HepG2 (cell line): ENCODE measurements around the gene DRC3. TPM values are rescaled to one million over a fixed set of nuclear protein-coding genes. Genes with fewer than 3 reads are reported as not detected.
A peak's percentile ranks its signal among the peaks of the same experiment; 100 is the strongest.

Source experiments
- CSRNP2 ChIP-seq: sonication (generic); formaldehyde crosslinking; conservative IDR thresholded peaks from 2 replicates; pipeline ENCODE4 v1.8.0; 2022; ENCODE audit warnings: low read depth, missing genetic modification reagents
- E2F2 ChIP-seq: sonication (generic); formaldehyde crosslinking; IDR thresholded peaks from 2 replicates; pipeline ENCODE4 v1.4.0; 2020; ENCODE audit warnings: missing genetic modification reagents, borderline replicate concordance
- FOXP4 ChIP-seq: sonication (generic); formaldehyde crosslinking; IDR thresholded peaks from 2 replicates; pipeline ENCODE4 v1.4.0; 2020; ENCODE audit warnings: missing genetic modification reagents
- FUBP1 ChIP-seq: sonication (generic); formaldehyde crosslinking; IDR thresholded peaks from 2 replicates; pipeline ENCODE4 v1.5.1; 2020; ENCODE audit warnings: missing genetic modification reagents, mild to moderate bottlenecking, borderline replicate concordance
- MBNL3 ChIP-seq: fragments of 250-450 bp; sonication (Bioruptor Pico); conservative IDR thresholded peaks from 2 replicates; pipeline ENCODE4 v1.8.0; 2022; ENCODE audit warnings: mild to moderate bottlenecking, inconsistent platforms
- MXD4 ChIP-seq: IDR thresholded peaks from 2 replicates; pipeline ENCODE4 v1.6.1; 2016; ENCODE audit warnings: mild to moderate bottlenecking, missing biosample characterization, missing genetic modification reagents
- NBN ChIP-seq: fragments of 450-650 bp; conservative IDR thresholded peaks from 2 replicates; pipeline ENCODE4 v1.6.1; 2017
- TCF7 ChIP-seq: sonication (generic); IDR thresholded peaks from 2 replicates; pipeline ENCODE4 v1.6.1; 2016; ENCODE audit warnings: antibody characterized with exemption, low read depth
- ZNF318 ChIP-seq: sonication (generic); formaldehyde crosslinking; IDR thresholded peaks from 2 replicates; pipeline ENCODE4 v1.4.0; 2020; ENCODE audit warnings: mild to moderate bottlenecking, missing genetic modification reagents
- ZNF333 ChIP-seq: sonication (generic); formaldehyde crosslinking; IDR thresholded peaks from 2 replicates; pipeline ENCODE4 v1.4.0; 2020; ENCODE audit warnings: mild to moderate bottlenecking, missing genetic modification reagents, borderline replicate concordance
- ZNF335 ChIP-seq: sonication (generic); formaldehyde crosslinking; IDR thresholded peaks from 2 replicates; pipeline ENCODE4 v1.4.0; 2020; ENCODE audit warnings: missing genetic modification reagents
- ZNF607 ChIP-seq: sonication (generic); formaldehyde crosslinking; IDR thresholded peaks from 2 replicates; pipeline ENCODE4 v1.5.1; 2020; ENCODE audit warnings: missing genetic modification reagents, mild to moderate bottlenecking, borderline replicate concordance
- ZNF780A ChIP-seq: sonication (generic); formaldehyde crosslinking; IDR thresholded peaks from 2 replicates; pipeline ENCODE4 v1.8.0; 2022; ENCODE audit warnings: mild to moderate bottlenecking, missing genetic modification reagents, moderate library complexity
- polyA plus RNA-seq, 8 experiments: library from polyadenylated mRNA; depleted of rRNA in 3 of 8; stranded (reverse) in 7 of 8; unstranded in 1 of 8; fragments of >200 nt; fragmentation: Illumina TruSeq in 4 of 8; extraction: Trizol in 4 of 8; gene quantifications; 2 replicates each; pipeline versions ENCODE4 v1.2.1 to v1.2.3, GENCODE V29; 2011 to 2016; ENCODE audit warnings: low read depth in 4 of 8, missing spikeins in 1 of 8, mixed read lengths in 1 of 8; ENCODE audit not compliant: insufficient read depth in 1 of 8
- total RNA-seq, 5 experiments: library from RNA; depleted of rRNA; stranded (reverse); fragments of >200 nt; fragmentation: Illumina TruSeq; extraction: Trizol; gene quantifications; 2 replicates each; pipeline ENCODE4 v1.2.3, GENCODE V29; 2016; ENCODE audit warnings: low read depth in 1 of 5

Gene DRC3
- total and polyA plus RNA-seq, 2 of the 13 experiments (the other 11 are each of a cell fraction or from before 2014, with no cell fraction given), result 0.53 to 0.87 TPM

- TF ChIP-seq ZNF318 (CRISPR knock-in tag), result peak; percentile 83; the same call in 1 of the 2 replicates
- no peak for TF ChIP-seq CSRNP2 (CRISPR knock-in tag)
- TF ChIP-seq ZNF335 (CRISPR knock-in tag), result peak; percentile 53; the same call in 1 of the 2 replicates
- no peak for TF ChIP-seq NBN
- 0 out of 2 replicates have a peak, but pooled peaks have one; percentile 50 for TF ChIP-seq ZNF780A (CRISPR knock-in tag)
- no peak; the same call in 1 of the 2 replicates for TF ChIP-seq ZNF607 (CRISPR knock-in tag)
- TF ChIP-seq TCF7, result no peak
- TF ChIP-seq ZNF333 (CRISPR knock-in tag), result no peak; the same call in 1 of the 2 replicates
- peak; percentile 88 for TF ChIP-seq MXD4 (CRISPR knock-in tag)
- TF ChIP-seq MBNL3, result no peak
- peak; percentile 71 for TF ChIP-seq FOXP4 (CRISPR knock-in tag)
- no peak for TF ChIP-seq E2F2 (CRISPR knock-in tag)
- no peak for TF ChIP-seq FUBP1 (CRISPR knock-in tag)
These were observed 66.3 kb downstream of the DRC3 start, which contains the start of the genes ATPAF2 and GID4 (continued) for GRCh38 chr17:18038861-18039534.
